ENCODE results near the gene XPO5. TPM values are rescaled to one million over a fixed set of nuclear protein-coding genes. Genes with fewer than 3 reads are reported as not detected.

Gene XPO5
- total RNA-seq, 1 experiment from 2014 or later = 114 TPM

DNA sequence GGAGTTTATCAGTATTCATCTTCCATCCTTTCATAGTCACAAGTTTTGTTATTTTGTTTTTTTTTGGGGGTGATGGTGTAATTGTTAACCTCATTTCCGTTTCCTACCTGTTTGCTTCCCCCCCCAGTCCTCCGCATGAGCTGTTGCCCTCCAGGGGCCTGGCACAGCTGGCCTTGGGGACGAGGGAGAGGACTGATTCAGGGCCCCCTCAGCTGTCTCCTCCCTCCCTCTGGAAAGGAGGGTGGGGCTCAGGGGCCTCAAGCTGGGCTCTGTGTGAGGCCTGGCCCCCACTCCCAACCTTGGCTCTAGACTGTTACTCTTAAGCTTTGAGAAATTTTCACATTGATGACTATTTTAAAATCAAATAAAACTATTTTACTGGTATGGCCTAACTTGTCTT lies 69.7 kb downstream of the XPO5 start:
- no peaks in the 10 kb centered on the region for H3K4me1 ChIP-seq (ENCODE audit: insufficient read depth, low read length)
- no peak overlapping the region for H2BK15ac ChIP-seq (ENCODE audit: low read depth, low read length)
- no peak overlapping the region for H2BK20ac ChIP-seq (ENCODE audit: low read depth, low read length, poor library complexity, severe bottlenecking)
- no peak overlapping the region for H3K14ac ChIP-seq (ENCODE audit: insufficient read depth, low read length)
- peaks cover 28% of the 10 kb centered on the region for H3K27me3 Mint-ChIP-seq (ENCODE audit: low read depth)
- peaks cover 11 to 17% of the 10 kb centered on the region in 2 experiments for H3K4me1 Mint-ChIP-seq
- no peak overlapping the region for H3T11ph ChIP-seq (ENCODE audit: low read length)
- no peak overlapping the region for H3K4me3 Mint-ChIP-seq
- H3K4ac ChIP-seq (ENCODE audit: low read depth, low read length) = no peak overlapping the region
- no CpG with 5 or more reads among the region's 3 CpGs for WGBS (ENCODE audit: extremely low coverage, insufficient read length, low lambda C conversion rate)
- H3K27me3 ChIP-seq (ENCODE audit: insufficient read depth, low read length) = peaks cover 8% of the 10 kb centered on the region; the same call in 1 of the 2 replicates
- H3K79me2 ChIP-seq (ENCODE audit: insufficient read depth, low read length) = no peaks in the 10 kb centered on the region
- no peak overlapping the region for H2BK120ac ChIP-seq (ENCODE audit: low read depth, low read length, poor library complexity, severe bottlenecking)
- peaks cover 2 to 3% of the 10 kb centered on the region in 2 experiments; a peak in 3 of 5 replicates for H3K9me3 Mint-ChIP-seq
- H4K8ac ChIP-seq (replicated peaks; ENCODE audit: insufficient read length, low read depth, low read length) = no peak overlapping the region
- no peaks in the 10 kb centered on the region for H3K9me3 ChIP-seq (ENCODE audit: control insufficient read depth, low read depth, low read length)
- no peak overlapping the region for H2BK12ac ChIP-seq (ENCODE audit: insufficient read length, low read depth, low read length)
- no peak for DNase-seq
- no peak overlapping the region for H2BK5ac ChIP-seq (ENCODE audit: insufficient read length, low read length)
- H3K9ac ChIP-seq (ENCODE audit: extremely low read depth, insufficient read length, low read length) = no peak overlapping the region
- H3K23ac ChIP-seq (ENCODE audit: insufficient read length, low read depth, low read length) = no peak overlapping the region
- H3K27ac Mint-ChIP-seq = no peak overlapping the region; a peak in 2 of 7 replicates
- H3K18ac ChIP-seq (ENCODE audit: insufficient read length, low read depth, low read length) = no peak overlapping the region
- H3K56ac ChIP-seq (ENCODE audit: insufficient read length, low read depth, low read length) = no peak overlapping the region
- no peak overlapping the region for H4K91ac ChIP-seq (ENCODE audit: insufficient read length, low read depth, low read length)
- TF ChIP-seq CTCF (conservative IDR thresholded peaks at IDR 0.05) = no peak
- no peaks in the 10 kb centered on the region for H3K79me1 ChIP-seq (ENCODE audit: insufficient read depth, low read depth, low read length, poor library complexity, severe bottlenecking)
- no peak overlapping the region for H4K5ac ChIP-seq (ENCODE audit: insufficient read length, low read depth, low read length)
- H3K27ac ChIP-seq (ENCODE audit: insufficient read length, low read depth, low read length) = no peak overlapping the region
- H3K23me2 ChIP-seq (ENCODE audit: insufficient read length, low read depth, low read length, poor library complexity, severe bottlenecking) = peaks cover 5% of the 10 kb centered on the region
- no peak overlapping the region for H3K4me2 ChIP-seq (ENCODE audit: insufficient read depth, insufficient read length, low read length)
- H4K20me1 ChIP-seq (ENCODE audit: control insufficient read depth, insufficient read depth, insufficient read length) = no peaks in the 10 kb centered on the region
- H2AFZ ChIP-seq (ENCODE audit: low read length) = no peak overlapping the region
- H3K36me3 Mint-ChIP-seq (ENCODE audit: insufficient read depth in 1 of 3, low read depth in 3 of 3) = peaks cover 21 to 46% (median 33%) of the 10 kb centered on the region in 3 experiments
- H2AK5ac ChIP-seq (ENCODE audit: insufficient read length, low read length) = no peak overlapping the region
